Stimulated activated CD4-positive, alpha-beta T cell treated with anti-CD3 and anti-CD28 coated beads, Interleukin-1b, Interleukin-23, amount 100 ng/mL, for 1 hour (primary cell): ENCODE measurements around the gene HSCB.
"Not testable (repeated sequence)": the region's sequence is repeated elsewhere in the genome, so short reads cannot be mapped to it uniquely, and the experiment has no call there.

Source experiments
- DNase-seq, 2 donors: peaks; one replicate each; pipeline ENCODE4 v3.0.0-alpha.2; 2020; ENCODE audit warnings: low read depth in 2 of 2

Gene HSCB

DNA sequence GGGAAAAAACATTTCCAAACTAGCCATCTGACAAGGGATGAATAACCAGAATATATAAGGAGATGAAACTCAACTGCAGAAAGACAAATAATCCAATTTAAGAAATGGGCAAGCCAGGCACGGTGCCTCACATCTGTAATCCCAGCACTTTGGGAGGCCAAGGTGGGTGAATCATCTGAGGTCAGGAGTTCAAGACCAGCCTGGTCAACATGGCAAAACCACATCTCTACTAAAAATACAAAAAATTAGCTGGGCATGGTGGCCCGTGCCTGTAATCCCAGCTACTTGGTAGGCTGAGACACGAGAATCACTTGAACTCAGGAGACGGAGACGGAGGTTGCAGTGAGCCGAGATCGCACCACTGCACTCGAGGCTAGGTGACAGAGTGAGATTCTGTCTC lies 3.0 kb upstream of the HSCB start:
- not testable (repeated sequence) for DNase-seq

- DNase-seq: no peak
These were observed 547 bp upstream of the HSCB start for GRCh38 chr22:28741200-28741784.

DNA sequence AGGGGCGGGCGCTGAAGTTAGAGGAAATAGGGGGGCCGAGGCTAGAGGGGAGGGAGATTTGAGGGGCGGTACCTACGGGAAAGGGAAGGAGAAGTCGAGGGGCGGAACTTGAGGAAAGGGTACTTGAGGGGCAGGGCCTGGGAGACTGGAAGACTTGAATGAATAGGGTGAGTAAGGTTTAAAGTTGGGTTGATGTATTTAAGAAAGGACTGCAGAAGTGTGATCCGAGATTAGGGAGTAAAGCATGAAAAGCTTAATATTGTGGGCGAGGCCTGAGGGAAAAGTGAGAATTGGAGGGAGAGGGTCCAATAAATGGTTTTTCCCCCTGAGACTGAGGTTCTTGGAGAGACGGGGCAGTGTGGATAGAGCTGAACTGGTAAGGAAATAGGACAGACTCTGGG lies 723 bp downstream of the HSCB start:
- no peak for DNase-seq

- no peak for DNase-seq
These were observed 2.0 kb downstream of the HSCB start for GRCh38 chr22:28743852-28744251.

DNA sequence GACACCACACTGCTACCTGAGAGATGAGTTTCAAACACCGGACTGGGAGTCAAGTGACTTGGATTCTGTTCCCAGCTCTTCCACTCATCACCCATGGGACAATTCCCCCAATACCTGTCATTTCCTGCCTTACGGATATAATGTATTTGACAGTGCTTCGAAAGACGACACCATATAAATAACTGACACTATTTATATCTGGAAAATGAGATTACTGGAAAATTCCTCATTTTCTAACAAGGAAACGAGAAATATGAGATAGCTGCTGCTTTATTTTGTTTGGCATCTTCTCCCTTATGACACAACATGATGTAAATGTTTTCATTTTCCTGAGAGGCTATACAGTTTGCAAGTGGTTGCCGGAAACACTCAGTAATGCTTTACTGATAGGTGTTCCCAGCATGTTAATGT lies 8.6 kb downstream of the HSCB start:
- no peak for DNase-seq

DNA sequence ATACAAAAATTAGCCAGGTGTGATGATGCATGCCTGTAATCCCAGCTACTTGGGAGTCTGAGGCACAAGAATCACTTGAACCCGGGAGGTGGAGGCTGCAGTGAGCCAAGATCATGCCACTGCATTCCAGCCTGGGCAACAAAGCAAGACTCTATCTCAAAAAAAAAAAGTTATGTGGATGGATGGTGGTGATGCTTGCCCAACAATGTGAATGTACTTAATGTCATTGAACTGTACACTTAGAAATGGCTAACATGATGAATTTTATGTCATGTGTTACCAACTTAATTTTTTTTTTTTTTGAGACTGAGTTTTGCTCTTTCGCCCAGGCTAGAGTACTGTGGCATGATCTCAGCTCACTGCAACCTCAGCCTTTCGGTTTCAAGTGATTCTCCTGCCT lies 12.7 kb downstream of the HSCB start:
- DNase-seq: not testable (repeated sequence)

DNA sequence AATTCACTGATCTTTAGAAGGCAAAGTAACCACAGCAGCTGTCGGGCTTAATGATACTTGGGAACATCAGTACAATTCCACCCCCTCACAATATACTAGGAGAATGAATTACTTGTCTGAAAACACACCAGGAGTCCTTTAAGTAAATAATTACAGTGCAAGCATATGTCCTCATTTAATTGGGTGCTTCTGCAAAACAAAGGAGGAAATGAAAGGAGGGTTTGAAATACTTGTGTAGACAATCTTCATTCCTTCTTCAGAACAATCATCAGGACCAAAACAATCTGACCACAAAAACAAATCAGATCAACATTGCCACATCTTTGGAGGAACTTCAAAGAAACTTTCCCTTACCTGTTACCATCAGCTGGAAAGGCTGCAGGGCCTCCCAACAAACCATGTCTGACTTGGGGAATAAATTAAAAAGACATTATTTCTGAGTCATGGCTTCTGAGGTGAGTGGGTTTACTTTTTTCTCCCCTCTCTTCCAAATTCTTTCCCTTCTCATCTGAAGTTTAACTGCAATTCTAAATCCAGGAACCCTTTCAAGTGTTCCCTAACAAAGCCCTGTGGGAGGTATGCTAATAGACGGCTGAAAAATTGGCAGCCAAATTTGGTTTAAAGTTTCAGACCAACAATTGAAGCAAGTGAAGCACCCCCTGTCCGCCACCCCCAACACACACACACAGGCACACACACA lies 18.2 kb downstream of the HSCB start:
- no peak for DNase-seq

- no peak for DNase-seq
These were observed 19.6 kb downstream of the HSCB start for GRCh38 chr22:28761449-28761755.

DNA sequence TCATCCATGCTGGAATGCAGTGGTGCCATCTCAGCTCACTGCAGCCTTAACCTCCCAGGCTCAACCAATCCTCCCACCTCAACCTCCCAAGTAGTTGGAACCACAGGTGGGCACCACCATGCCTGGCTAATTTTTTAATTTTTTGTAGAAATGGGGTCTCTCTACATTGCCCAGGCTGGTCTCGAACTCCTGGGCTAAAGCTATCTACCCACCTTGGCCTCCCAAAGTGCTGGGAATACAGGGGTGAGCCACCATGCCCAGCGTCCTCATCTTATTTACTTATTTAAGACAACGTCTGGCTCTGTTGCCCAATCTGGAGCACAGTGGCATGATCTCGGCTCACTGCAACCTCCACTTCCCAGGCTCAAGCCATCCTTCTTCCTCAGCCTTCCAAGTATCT lies 20.2 kb downstream of the HSCB start:
- DNase-seq: not testable (repeated sequence)

GRCh38 chr22:28766628-28767027 lies 24.8 kb downstream of the HSCB start:
- no peak for DNase-seq

DNA sequence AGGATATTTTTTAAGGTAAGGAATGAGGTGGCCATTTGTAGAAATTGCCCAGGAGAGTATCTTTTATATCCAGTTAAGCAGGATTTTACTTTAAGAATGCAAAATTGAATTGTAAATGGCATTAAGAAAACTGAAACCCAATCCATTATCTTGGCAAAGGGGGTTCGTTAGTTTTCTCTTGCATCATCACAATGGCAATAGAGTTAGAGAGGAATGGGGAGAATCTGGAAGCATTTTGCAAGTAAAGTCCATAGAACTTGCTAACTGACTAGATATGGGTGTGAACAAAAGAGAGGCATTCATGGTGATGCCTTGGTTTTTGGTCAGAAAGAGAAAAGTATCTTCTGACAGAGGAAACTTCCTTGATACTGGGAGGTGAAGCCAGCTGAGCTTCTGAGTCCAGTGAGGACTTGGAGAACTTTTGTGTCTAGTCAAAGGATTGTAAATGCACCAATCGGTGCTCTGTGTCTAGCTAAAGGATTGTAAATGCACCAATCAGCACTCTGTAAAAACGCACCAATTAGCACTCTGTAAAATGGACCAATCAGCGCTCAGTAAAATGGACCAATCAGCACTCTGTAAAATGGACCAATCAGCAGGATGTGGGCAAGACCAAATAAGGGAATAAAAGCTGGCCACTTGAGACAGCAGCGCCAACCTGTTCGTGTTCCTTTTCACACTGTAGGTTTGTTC lies 27.0 kb downstream of the HSCB start:
- no peak for DNase-seq

- no peak for DNase-seq
These were observed 27.7 kb downstream of the HSCB start for GRCh38 chr22:28769394-28770085.

DNA sequence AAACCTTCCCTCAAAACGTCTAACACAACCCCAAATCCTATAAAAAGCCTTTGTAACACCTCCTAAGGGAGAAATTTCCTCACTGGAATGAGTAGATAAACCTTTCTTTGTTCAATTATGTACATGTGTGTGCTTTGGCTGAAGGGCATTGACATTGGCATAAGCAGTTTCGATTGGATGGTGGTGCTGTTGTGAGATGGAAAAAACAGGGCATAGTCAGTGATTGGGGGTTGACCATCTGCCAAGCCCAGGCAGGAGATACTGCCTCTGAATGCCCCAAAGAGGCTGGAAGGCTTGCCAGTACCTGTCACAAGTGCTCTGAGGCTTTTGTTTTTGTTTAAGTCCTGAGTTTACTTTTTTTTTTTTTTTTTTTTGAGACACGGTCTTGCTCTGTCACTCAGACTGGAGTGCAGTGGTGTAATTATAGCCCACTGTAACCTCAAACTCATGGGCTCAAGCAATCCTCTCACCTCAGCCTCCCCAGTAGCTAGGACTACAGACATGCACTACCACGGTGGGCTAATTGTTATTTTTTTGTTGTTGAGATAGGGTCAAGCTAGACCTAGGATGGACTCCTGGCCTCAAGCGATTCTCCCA lies 29.5 kb downstream of the HSCB start:
- DNase-seq: no peak

- DNase-seq: peak; percentile 78 to 82
These were observed 31.0 kb downstream of the HSCB start, which contains the start of gene CCDC117 for GRCh38 chr22:28772633-28773460. CCDC117 (plus strand) TSS chr22:28772695; CDS start chr22:28772850, 155 bp downstream.

DNA sequence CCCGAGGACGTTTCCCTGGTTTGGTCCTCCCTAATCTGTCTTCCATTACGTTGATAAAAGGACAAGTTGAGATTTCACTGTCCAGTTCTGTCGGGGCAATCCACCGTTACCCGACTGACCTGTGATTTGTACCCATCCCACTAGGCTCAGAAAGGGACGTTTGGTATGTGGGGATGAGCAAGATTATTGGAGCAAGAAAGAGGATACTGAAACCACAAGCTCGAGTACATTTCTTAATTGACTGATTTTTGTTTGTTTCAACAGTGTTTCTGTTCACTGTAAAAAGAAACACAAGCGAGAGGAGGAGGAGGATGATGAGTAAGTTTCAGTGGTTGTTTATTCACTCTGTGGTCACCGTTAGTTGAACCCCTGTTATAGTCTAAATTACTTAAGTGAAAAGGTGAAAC lies 31.6 kb downstream of the HSCB start:
- DNase-seq: no peak

DNA sequence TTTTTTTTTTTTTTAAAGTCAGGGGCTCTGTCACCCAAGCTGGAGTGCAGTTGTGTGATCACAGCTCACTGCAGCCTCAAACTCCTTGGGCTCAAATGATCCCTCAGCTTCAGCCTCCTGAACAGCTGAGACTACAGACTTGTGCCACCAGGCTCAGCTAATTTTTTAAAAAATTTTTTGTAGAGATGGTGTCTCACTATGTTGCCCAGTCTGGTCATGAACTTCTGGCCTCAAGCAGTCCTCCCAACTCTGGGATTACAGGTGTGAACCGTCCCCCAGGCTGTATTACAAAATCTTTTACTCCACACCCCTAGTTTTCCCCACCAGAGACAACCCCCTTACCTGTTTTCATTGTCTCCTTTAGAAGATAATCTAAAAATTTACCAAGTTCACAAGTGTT lies 32.5 kb downstream of the HSCB start:
- DNase-seq: no peak

- no peak for DNase-seq
These were observed 38.0 kb downstream of the HSCB start for GRCh38 chr22:28779833-28780232.

GRCh38 chr22:28780296-28780695 lies 38.5 kb downstream of the HSCB start:
- no peak for DNase-seq

DNA sequence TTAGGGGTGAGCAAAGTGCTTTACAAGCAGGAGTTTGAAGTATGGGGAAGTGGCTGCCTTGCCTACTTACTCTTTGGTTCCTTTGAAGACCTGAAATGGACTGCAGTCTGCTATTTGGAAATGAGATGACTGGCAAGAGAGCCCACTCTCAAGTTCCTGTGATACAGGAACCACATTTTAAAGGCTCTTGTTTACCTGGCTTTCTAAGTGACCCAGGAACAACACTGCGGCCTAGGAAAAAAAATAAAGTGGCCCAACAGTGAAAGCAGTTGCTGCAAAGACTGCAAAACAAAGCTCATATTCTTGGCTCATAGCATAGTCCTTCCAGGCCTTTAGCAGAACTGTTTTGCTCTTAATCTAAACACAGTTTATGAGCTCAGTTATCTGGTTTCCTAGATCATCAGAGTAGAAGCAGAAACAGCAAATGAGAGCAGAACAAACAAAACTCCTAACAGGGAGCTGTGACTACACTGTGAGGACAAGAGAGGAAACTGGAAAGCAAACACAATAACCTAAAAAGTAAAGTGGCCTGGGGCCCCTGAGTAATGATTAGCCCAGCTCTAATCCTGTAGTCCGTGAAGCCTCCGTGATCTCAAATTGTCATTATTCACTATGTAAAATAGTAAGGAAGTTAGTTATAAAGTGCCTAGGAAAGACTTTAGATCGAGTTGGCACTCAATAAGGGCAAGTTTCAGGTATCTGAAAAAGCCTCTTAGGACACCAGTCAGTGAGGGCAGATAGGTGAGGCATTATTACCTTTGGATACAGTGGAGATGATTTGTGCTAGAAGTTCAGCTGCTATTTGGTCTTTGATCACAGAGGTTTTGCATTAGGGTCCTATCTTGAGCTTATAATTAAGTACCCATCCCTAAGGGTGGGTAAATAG lies 42.2 kb downstream of the HSCB start:
- DNase-seq: no peak

GRCh38 chr22:28788601-28789000 lies 46.8 kb downstream of the HSCB start:
- DNase-seq: no peak
